Chondrocyte (in vitro differentiated cells): Measurements from ENCODE around the gene ATXN7. TPM values are rescaled to one million over a fixed set of nuclear protein-coding genes. Genes with fewer than 3 reads are reported as not detected.

ENCODE experiments used
- DNase-seq: peaks from one replicate; pipeline ENCODE4 v3.0.0; 2021; ENCODE audit warnings: mixed read lengths, low spot score
- H3K27ac Mint-ChIP-seq: one replicate; pipeline ENCODE4 v1.8.0; 2021; ENCODE audit warnings: mild to moderate bottlenecking, moderate library complexity, mixed read lengths; ENCODE audit not compliant: unreplicated experiment
- H3K27me3 Mint-ChIP-seq: 2 replicates; pipeline ENCODE4 v1.8.0; 2021; ENCODE audit warnings: low read depth, mixed read lengths
- H3K36me3 Mint-ChIP-seq: 2 replicates; pipeline ENCODE4 v1.8.0; 2021; ENCODE audit warnings: low read depth, mixed read lengths
- H3K4me1 Mint-ChIP-seq: 2 replicates; pipeline ENCODE4 v1.8.0; 2021; ENCODE audit warnings: low read depth, mild to moderate bottlenecking, mixed read lengths
- H3K4me3 Mint-ChIP-seq: one replicate; pipeline ENCODE4 v1.8.0; 2021; ENCODE audit warnings: mild to moderate bottlenecking, moderate library complexity, mixed read lengths; ENCODE audit not compliant: unreplicated experiment
- H3K9me3 Mint-ChIP-seq: 2 replicates; pipeline ENCODE4 v1.8.0; 2021; ENCODE audit warnings: low read depth, mixed read lengths
- total RNA-seq: library from RNA; stranded (reverse); gene quantifications from 3 replicates; pipeline ENCODE4 v1.2.1, GENCODE V29; 2021
- TF ChIP-seq, protein P1 (sequence below): fragments of 200-600 bp; sonication (generic); IDR thresholded peaks from 2 replicates; pipeline ENCODE4 v1.5.0; 2021; ENCODE audit warnings: antibody characterized with exemption, mild to moderate bottlenecking, moderate library complexity

The ATXN7 gene
- total RNA-seq, 1 donor from 2014 or later = 19.1 TPM

DNA sequence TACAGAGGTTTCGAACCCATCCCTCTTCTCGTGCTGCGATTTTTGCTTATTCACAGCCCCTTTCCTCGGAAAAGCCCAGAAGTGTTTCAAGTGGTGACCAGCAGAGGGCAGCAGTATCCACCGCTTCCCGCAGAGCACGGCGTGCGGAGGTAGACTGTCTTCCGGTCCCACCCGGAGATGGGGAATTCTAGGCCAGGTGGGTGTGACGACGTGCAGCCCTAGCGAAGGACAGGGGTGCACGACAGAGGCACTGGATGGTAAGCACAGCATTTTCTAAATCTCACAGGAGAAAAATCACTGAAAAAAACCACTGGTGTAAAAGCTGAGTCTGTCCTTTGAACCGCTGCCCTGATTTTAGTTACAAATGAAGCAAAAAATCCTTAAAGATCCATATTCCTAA is 167.1 kb downstream of the ATXN7 start:
- TF ChIP-seq, protein P1, sequence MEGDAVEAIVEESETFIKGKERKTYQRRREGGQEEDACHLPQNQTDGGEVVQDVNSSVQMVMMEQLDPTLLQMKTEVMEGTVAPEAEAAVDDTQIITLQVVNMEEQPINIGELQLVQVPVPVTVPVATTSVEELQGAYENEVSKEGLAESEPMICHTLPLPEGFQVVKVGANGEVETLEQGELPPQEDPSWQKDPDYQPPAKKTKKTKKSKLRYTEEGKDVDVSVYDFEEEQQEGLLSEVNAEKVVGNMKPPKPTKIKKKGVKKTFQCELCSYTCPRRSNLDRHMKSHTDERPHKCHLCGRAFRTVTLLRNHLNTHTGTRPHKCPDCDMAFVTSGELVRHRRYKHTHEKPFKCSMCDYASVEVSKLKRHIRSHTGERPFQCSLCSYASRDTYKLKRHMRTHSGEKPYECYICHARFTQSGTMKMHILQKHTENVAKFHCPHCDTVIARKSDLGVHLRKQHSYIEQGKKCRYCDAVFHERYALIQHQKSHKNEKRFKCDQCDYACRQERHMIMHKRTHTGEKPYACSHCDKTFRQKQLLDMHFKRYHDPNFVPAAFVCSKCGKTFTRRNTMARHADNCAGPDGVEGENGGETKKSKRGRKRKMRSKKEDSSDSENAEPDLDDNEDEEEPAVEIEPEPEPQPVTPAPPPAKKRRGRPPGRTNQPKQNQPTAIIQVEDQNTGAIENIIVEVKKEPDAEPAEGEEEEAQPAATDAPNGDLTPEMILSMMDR = peak; percentile 97
- peaks cover 4% of the 10 kb centered on the region for H3K36me3 Mint-ChIP-seq
- H3K4me3 Mint-ChIP-seq = peak overlapping the region; percentile 74
- H3K4me1 Mint-ChIP-seq = peaks cover 17% of the 10 kb centered on the region
- H3K9me3 Mint-ChIP-seq = peaks cover 7% of the 10 kb centered on the region
- H3K27me3 Mint-ChIP-seq = peaks cover 3% of the 10 kb centered on the region
- peak; percentile 64 for DNase-seq
- H3K27ac Mint-ChIP-seq = peak overlapping the region; percentile 75

DNA sequence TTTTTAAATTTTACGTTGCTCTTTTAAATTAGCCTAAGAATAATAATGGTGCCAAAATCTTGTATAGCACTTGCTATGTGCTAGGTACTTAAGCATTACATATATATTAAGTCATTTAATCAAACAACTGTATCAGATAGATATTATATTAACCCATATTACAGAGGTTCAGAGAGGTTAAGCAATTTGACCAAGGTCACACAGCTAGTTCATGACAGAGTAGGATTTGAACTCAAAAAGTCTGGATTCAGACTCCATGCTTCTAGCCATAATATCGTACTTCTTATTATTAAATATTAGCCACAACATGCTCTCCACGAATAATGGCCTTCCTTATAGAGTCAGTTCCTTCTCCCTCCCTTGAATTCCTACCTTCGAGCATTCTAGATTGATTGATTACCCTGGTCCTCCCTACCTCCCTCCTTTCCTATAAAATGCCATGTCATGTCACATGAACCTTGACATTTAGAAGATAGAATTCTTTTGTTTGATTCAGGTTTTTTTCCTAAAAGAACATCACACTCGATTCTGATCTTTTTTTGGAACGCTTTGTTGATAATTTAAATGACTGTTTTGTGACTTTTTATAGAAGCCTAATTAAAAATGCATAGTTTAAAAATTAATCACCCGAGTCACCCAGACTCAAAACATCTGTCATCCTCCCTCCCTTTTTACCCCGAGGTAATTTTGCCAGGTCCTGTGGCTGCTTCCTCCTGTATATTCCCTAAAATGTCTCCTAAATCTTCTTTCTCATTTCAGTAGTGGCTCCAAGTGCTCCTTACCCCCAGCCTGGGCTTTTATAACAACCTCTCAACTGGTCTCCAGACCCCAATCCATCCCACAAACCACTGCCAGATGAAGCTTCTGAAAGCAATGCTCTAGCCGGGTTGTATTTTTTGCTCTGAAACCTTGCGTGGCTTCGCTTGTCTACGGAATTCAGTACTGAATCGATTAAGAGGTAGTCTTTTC is 168.2 kb downstream of the ATXN7 start:
- peaks cover 4% of the 10 kb centered on the region for H3K36me3 Mint-ChIP-seq
- peaks cover 7% of the 10 kb centered on the region for H3K9me3 Mint-ChIP-seq
- peaks cover 17% of the 10 kb centered on the region for H3K4me1 Mint-ChIP-seq
- DNase-seq = no peak
- H3K4me3 Mint-ChIP-seq = no peak overlapping the region
- TF ChIP-seq, protein P1 = no peak
- peak overlapping the region; percentile 76 for H3K27ac Mint-ChIP-seq
- H3K27me3 Mint-ChIP-seq = peaks cover 3% of the 10 kb centered on the region

DNA sequence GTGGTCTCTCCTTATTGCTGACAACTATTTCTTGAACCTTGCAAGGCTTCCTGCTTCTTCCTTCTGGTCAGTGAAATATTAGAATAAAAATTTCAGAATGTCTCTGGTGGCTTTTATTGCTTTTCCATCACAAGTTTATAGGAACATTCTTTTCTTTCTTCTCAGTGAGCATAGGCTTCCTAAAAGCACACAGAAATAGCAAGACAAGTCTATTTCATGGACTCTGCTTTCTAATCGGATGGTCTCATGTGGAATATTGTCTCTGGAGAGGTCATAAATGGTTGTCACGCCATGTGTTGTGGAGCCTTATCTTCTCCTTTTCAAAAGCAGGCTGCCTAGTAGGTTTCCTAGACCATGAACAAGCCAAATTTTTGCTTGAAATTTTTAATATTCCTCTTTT is 169.4 kb downstream of the ATXN7 start:
- TF ChIP-seq, protein P1 = no peak
- DNase-seq = no peak
- peaks cover 17% of the 10 kb centered on the region for H3K4me1 Mint-ChIP-seq
- H3K9me3 Mint-ChIP-seq = peaks cover 7% of the 10 kb centered on the region
- H3K27ac Mint-ChIP-seq = no peak overlapping the region
- no peak overlapping the region for H3K4me3 Mint-ChIP-seq
- peaks cover 4% of the 10 kb centered on the region for H3K36me3 Mint-ChIP-seq
- H3K27me3 Mint-ChIP-seq = peaks cover 3% of the 10 kb centered on the region

DNA sequence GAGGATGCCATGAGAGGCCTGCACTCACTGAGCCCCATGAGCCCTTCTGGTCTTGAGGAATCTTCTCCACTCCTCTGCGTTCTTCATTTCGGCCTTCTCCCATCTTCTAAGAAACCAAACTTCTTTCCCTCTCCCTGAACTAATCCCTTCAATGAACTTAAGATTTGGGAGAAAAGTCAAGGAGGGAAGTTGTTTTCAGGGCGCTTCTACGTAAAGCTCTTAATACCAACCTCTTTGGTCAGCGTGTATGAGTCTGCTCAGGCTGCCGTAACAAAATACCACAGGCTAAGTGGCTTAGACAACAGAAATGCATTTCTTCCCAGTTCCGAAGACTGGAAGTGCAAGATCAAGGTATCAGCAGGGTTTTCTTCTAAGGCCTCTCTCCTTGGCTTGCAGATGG is 173.4 kb downstream of the ATXN7 start:
- TF ChIP-seq, protein P1 = no peak
- no peaks in the 10 kb centered on the region for H3K27me3 Mint-ChIP-seq

DNA sequence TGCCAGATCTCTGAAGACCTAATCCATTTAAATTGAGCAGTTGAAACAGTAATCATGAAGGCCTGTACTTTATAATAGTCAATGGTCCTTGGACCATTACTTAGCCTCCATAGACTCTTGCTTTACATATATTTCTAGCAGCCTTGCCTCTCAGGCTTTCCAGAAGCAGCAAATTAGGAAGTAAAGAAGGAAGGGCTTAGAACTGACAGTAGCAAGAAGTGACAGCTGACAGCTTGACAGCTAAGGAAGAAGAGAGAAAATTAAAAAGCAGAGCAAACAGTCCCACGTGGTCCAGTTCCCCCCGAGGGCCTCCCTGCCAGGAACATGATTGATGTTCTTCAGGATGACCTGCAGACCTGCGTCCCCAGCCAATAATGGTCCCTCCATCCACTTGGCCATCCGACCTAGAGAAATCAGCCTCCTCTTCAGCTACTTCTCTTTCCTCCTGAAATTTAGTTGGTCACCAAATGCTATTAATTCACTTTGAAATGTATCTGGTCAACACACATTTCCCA is 174.6 kb downstream of the ATXN7 start:
- Mint-ChIP-seq H3K4me1 (peaks cover 7% of the 10 kb centered on the region), H3K9me3 (peaks cover 7% of the 10 kb centered on the region), H3K4me3 (no peak overlapping the region), H3K36me3 (peaks cover 4% of the 10 kb centered on the region), H3K27me3 (no peaks in the 10 kb centered on the region), H3K27ac (no peak overlapping the region)
- no peak for DNase-seq
- TF ChIP-seq, protein P1 = no peak

More for the DNA sequence above, 173.4 kb downstream of the ATXN7 start:
- DNase-seq = no peak
- Mint-ChIP-seq H3K36me3 (peaks cover 4% of the 10 kb centered on the region), H3K27ac (no peak overlapping the region), H3K4me3 (no peak overlapping the region), H3K9me3 (peaks cover 7% of the 10 kb centered on the region), H3K4me1 (peaks cover 14% of the 10 kb centered on the region)
